ENCODE results near the gene KPNA1.

- TF ChIP-seq POLR2A (IDR thresholded peaks at IDR 0.05) (no peak), CTCF (IDR thresholded peaks at IDR 0.05) (no peak)
Measured at GRCh38 chr3:122394173-122394572, 120.6 kb downstream of the KPNA1 start.
